IMR-90 (cell line): Measurements from ENCODE around the gene SLC35A4. TPM values are rescaled to one million over a fixed set of nuclear protein-coding genes. Genes with fewer than 3 reads are reported as not detected.

Source experiments
- ATAC-seq: fragments of 200-7000 bp; cut with Tn5 transposase; 2 replicates; pipeline ENCODE4 v1.9.1; 2020; ENCODE audit warnings: low read depth, mild to moderate bottlenecking, moderate library complexity
- BruUV-seq: library from RNA; stranded (reverse); fragments of 400-500 nt; replicated peaks from 2 replicates; lab custom pipeline; 2021; lab: Mats Ljungman, UMichigan
- CTCF ChIA-PET: fragments of 300-600 bp; formaldehyde crosslinking; extraction: SDS; loops from one replicate; lab custom pipeline; 2021; ENCODE audit warnings: antibody characterized with exemption; lab: Yijun Ruan, JAX
- POLR2A ChIA-PET: fragments of 300-600 bp; sonication (Branson Sonifier 250); formaldehyde crosslinking; loops from one replicate; lab custom pipeline; 2022; ENCODE audit warnings: antibody characterized with exemption; ENCODE audit not compliant: unreplicated experiment; lab: Charles Lee
- DNase-seq: peaks from one replicate; pipeline ENCODE4 v3.0.0; 2013
- H2AFZ ChIP-seq: replicated peaks from 2 replicates; pipeline ENCODE3; 2013; ENCODE audit warnings: low read length, mild to moderate bottlenecking; ENCODE audit not compliant: poor library complexity
- H2AK5ac ChIP-seq: 2 replicates; pipeline ENCODE4 v1.6.1; 2013; ENCODE audit warnings: low read depth, low read length, inconsistent platforms
- H2AK9ac ChIP-seq: replicated peaks from 2 replicates; pipeline ENCODE3; 2013; ENCODE audit warnings: mild to moderate bottlenecking, low read depth, low read length, moderate library complexity; ENCODE audit not compliant: poor library complexity
- H2BK120ac ChIP-seq: 2 replicates; pipeline ENCODE4 v1.6.1; 2013; ENCODE audit warnings: low read depth, low read length, inconsistent platforms
- H2BK15ac ChIP-seq: 3 replicates; pipeline ENCODE4 v1.6.1; 2013; ENCODE audit warnings: low read depth, low read length, inconsistent platforms
- H2BK20ac ChIP-seq: 2 replicates; pipeline ENCODE4 v1.6.1; 2013; ENCODE audit warnings: low read depth, mild to moderate bottlenecking, inconsistent platforms, low read length, moderate library complexity
- H2BK5ac ChIP-seq: 2 replicates; pipeline ENCODE4 v1.6.1; 2013; ENCODE audit warnings: mild to moderate bottlenecking, low read depth, low read length, inconsistent platforms; ENCODE audit not compliant: poor library complexity, severe bottlenecking
- H3K14ac ChIP-seq: replicated peaks from 2 replicates; pipeline ENCODE4 v1.6.1; 2013; ENCODE audit warnings: low read depth, low read length, inconsistent platforms
- H3K18ac ChIP-seq: 2 replicates; pipeline ENCODE4 v1.6.1; 2013; ENCODE audit warnings: low read depth, low read length, control low read depth
- H3K23ac ChIP-seq: 2 replicates; pipeline ENCODE4 v1.6.1; 2013; ENCODE audit warnings: low read depth, low read length, inconsistent platforms
- H3K27ac ChIP-seq: 2 replicates; pipeline ENCODE4 v1.5.1; 2013; ENCODE audit warnings: mild to moderate bottlenecking, control low read depth, low read length; ENCODE audit not compliant: insufficient read depth
- H3K27me3 ChIP-seq: 2 replicates; pipeline ENCODE4 v1.6.1; 2013; ENCODE audit warnings: low read length; ENCODE audit not compliant: control insufficient read depth, insufficient read depth
- H3K36me3 ChIP-seq: 2 replicates; pipeline ENCODE4 v1.6.1; 2013; ENCODE audit warnings: low read length, mixed read lengths; ENCODE audit not compliant: control insufficient read depth, insufficient read depth
- H3K4ac ChIP-seq: 2 replicates; pipeline ENCODE4 v1.6.1; 2013; ENCODE audit warnings: low read depth, low read length, inconsistent platforms
- H3K4me1 ChIP-seq: 2 replicates; pipeline ENCODE4 v1.6.1; 2013; ENCODE audit warnings: low read length, mixed read lengths; ENCODE audit not compliant: control insufficient read depth, insufficient read depth
- H3K4me2 ChIP-seq: 2 replicates; pipeline ENCODE4 v1.6.1; 2013; ENCODE audit warnings: low read depth, mild to moderate bottlenecking, control low read depth, low read length, moderate library complexity
- H3K4me3 ChIP-seq: 2 replicates; pipeline ENCODE4 v1.5.1; 2013; ENCODE audit warnings: low read depth, mild to moderate bottlenecking, control low read depth, low read length, moderate library complexity; ENCODE audit not compliant: insufficient read depth
- H3K56ac ChIP-seq: 2 replicates; pipeline ENCODE4 v1.6.1; 2013; ENCODE audit warnings: low read length, inconsistent platforms; ENCODE audit not compliant: insufficient read depth; ENCODE audit errors: extremely low read depth
- H3K79me1 ChIP-seq, 2 experiments: 2 replicates each; pipeline ENCODE4 v1.6.1; 2013; ENCODE audit warnings: low read length in 2 of 2, inconsistent platforms in 1 of 2, low read depth in 1 of 2
- H3K9ac ChIP-seq: 2 replicates; pipeline ENCODE4 v1.6.1; 2013; ENCODE audit warnings: low read depth, low read length, control low read depth
- H3K9me1 ChIP-seq: 2 replicates; pipeline ENCODE4 v1.6.1; 2013; ENCODE audit warnings: low read length, inconsistent platforms; ENCODE audit not compliant: insufficient read depth
- H3K9me3 ChIP-seq: 2 replicates; pipeline ENCODE4 v1.6.1; 2013; ENCODE audit warnings: low read length; ENCODE audit not compliant: control insufficient read depth, insufficient read depth
- H4K20me1 ChIP-seq: 2 replicates; pipeline ENCODE4 v1.6.1; 2013; ENCODE audit warnings: low read length, inconsistent platforms; ENCODE audit not compliant: insufficient read depth
- H4K5ac ChIP-seq: 2 replicates; pipeline ENCODE4 v1.6.1; 2013; ENCODE audit warnings: mild to moderate bottlenecking, low read depth, low read length, control low read depth
- H4K8ac ChIP-seq, 2 experiments: 2 replicates each; pipeline ENCODE4 v1.6.1; 2013; ENCODE audit warnings: low read depth in 2 of 2, low read length in 2 of 2, control low read depth in 1 of 2, inconsistent platforms in 1 of 2
- H4K91ac ChIP-seq: 2 replicates; pipeline ENCODE4 v1.6.1; 2013; ENCODE audit warnings: low read depth, low read length, inconsistent platforms; ENCODE audit not compliant: insufficient read depth
- RAD21 ChIP-seq: IDR thresholded peaks from 2 replicates; pipeline ENCODE4 v1.6.1; 2012; ENCODE audit warnings: low read length, improper control_type of control experiment
- WGBS, 2 experiments: methylation state at CpG; one replicate each; pipeline versions ENCODE4 v1.1.5 to v1.1.7; 2013; ENCODE audit warnings: missing lambda C conversion rate in 2 of 2; ENCODE audit not compliant: insufficient read length in 1 of 2; ENCODE audit errors: extremely low coverage in 2 of 2; 5-methylcytosine and 5-hydroxymethylcytosine counted together
- dilution Hi-C: fragments of 300-500 bp; cut with HindIII; formaldehyde crosslinking; loops from one replicate; pipeline ENCODE4 v1.14.3; 2018; ENCODE audit warnings: low sequenced_read_pairs; ENCODE audit not compliant: unreplicated experiment
- in situ Hi-C: fragments of 300-500 bp; cut with MboI; formaldehyde crosslinking; loops from 3 replicates; pipeline ENCODE4 v1.14.3; 2019; ENCODE audit warnings: low sequenced_read_pairs, inconsistent platforms, mixed read lengths
- intact Hi-C: fragments of 100-400 bp; cut with micrococcal nuclease; formaldehyde crosslinking; loops from 2 replicates; pipeline ENCODE4 v1.10.0; 2022
- polyA plus RNA-seq, 3 experiments: library from polyadenylated mRNA; depleted of rRNA; stranded (reverse); fragments of >200 nt; gene quantifications; 2 replicates each; pipeline ENCODE4 v1.2.3, GENCODE V29; 2012; ENCODE audit warnings: low replicate concordance in 1 of 3
- total RNA-seq: library from RNA; depleted of rRNA; stranded (reverse); fragments of >200 nt; gene quantifications from 2 replicates; pipeline ENCODE4 v1.2.3, GENCODE V29; 2012

The SLC35A4 gene
- total and polyA plus RNA-seq, 2 of the 4 experiments (the other 2 are of a cell fraction) = 19.2 to 66.4 TPM

DNA sequence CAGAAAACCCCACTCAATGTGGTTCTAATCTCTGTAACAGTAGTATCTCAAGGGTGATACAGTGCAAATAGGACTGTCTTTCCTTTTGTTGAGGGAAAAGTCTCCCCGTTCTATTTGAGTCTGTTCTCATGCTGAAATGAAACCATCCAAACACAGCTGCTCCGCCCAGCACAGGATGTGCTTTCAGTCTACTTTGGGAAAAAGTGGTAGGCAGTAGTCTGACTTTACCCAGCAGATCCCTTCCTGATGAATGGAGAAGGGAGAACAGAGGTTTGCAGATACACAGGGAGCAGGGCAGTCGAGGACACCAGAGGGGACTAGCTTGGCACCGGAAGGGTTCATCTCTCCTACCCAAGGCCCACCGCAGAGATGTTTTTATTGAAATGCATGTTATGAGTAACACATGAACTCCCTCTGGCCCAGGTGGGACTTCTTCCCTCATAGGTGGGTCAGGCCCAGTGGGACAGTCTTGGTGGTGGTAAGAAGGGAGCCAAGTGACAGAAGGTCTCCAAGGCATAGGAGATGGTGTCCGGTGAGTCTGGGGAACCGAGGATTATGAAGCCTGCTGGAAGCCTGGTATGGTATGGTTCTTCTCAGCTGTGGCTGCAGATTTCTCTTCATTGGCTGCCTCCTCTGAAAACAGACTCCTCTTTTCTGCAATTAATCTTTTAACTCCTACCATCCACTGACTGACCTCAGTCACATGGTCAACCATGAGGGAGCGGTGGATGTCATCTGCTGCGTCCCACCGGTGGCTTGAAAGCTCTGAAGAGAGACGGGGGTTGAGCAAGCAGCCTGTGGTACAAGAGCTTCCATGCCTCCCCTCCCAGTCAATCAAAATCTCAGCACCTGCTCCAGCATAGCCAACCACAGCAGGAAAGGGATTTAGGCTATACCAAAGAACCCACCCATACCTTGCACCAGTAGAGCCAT lies 14.2 kb upstream of the SLC35A4 start:
- Histone ChIP-seq H3K9me3 (no peaks in the 10 kb centered on the region), H2BK15ac (no peak overlapping the region), H3K4me1 (peaks cover 21% of the 10 kb centered on the region), H3K4me2 (no peak overlapping the region), H3K14ac (no peak overlapping the region), H2AK9ac (no peak overlapping the region), H3K56ac (no peak overlapping the region), H2BK20ac (no peak overlapping the region), H4K8ac (no peak overlapping the region), H3K4me3 (no peak overlapping the region), H3K27ac (no peak overlapping the region), H2BK120ac (no peak overlapping the region), H2BK5ac (no peak overlapping the region), H3K18ac (no peak overlapping the region), H3K9ac (no peak overlapping the region), H3K23ac (no peak overlapping the region), H2AK5ac (no peak overlapping the region), H3K9me1 (0 out of 2 replicates have a peak, but pooled peaks cover 3% of the 10 kb centered on the region), H4K91ac (no peak overlapping the region), H3K79me1 (peaks cover 14 to 74% of the 10 kb centered on the region in 2 experiments; a peak in 3 of 4 replicates), H4K20me1 (peaks cover 42% of the 10 kb centered on the region), H3K36me3 (peaks cover 32% of the 10 kb centered on the region), H3K27me3 (no peaks in the 10 kb centered on the region), H3K4ac (no peak overlapping the region), H4K5ac (no peak overlapping the region), H2AFZ (no peak overlapping the region)
- no peak for TF ChIP-seq RAD21
- no CpG with 5 or more reads among the region's 11 CpGs for WGBS, 2 experiments
- CTCF ChIA-PET = no interaction called here
- POLR2A ChIA-PET = no interaction called here
- BruUV-seq = no TSS peak
- ATAC-seq (no peak), DNase-seq (no peak)
- intact Hi-C loops (no loop called here), dilution Hi-C loops (no loop called here), in situ Hi-C loops (no loop called here)
